ENCODE results near the gene DNPH1. TPM values are rescaled to one million over a fixed set of nuclear protein-coding genes. Genes with fewer than 3 reads are reported as not detected.

The DNPH1 gene
- total and polyA plus RNA-seq, 10 of the 15 experiments (the other 5 are each of a cell fraction or from before 2014, with no cell fraction given): 7.0 to 136 (median 67.7) TPM

GRCh38 chr6:43219119-43219518, 10.2 kb downstream of the DNPH1 start:
- TF ChIP-seq EP300 (IDR thresholded peaks at IDR 0.05; ENCODE audit: borderline replicate concordance in 1 of 2, control insufficient read depth in 1 of 2, low read depth in 2 of 2, low read length in 2 of 2) (no peak), ZSCAN29 (IDR thresholded peaks at IDR 0.05) (no peak), REST (IDR thresholded peaks at IDR 0.05; ENCODE audit: low read depth, low read length) (no peak), ZNF274 (IDR thresholded peaks at IDR 0.05; ENCODE audit: insufficient read depth, insufficient read length) (no peak), NFIC (IDR thresholded peaks at IDR 0.05; ENCODE audit: low read depth, low read length) (no peak), NR2C1 (IDR thresholded peaks at IDR 0.05) (no peak), CHD2 (IDR thresholded peaks at IDR 0.05; ENCODE audit: borderline replicate concordance, low read depth, low read length) (no peak), FOXK2 (IDR thresholded peaks at IDR 0.05) (no peak), SIX5 (IDR thresholded peaks at IDR 0.05; ENCODE audit: low read depth, low read length, severe bottlenecking) (no peak), SRF (IDR thresholded peaks at IDR 0.05; ENCODE audit: low read depth in 2 of 2, low read length in 2 of 2) (no peak), ZBTB11 (CRISPR knock-in tag; IDR thresholded peaks at IDR 0.05) (no peak), NR2F1 (conservative IDR thresholded peaks at IDR 0.05) (no peak)
- Histone ChIP-seq H3K79me2 (ENCODE audit: control insufficient read depth, insufficient read depth, low read length) (peaks cover 6% of the 10 kb centered on the region), H2AFZ (ENCODE audit: control insufficient read depth, low read depth, low read length) (no peak overlapping the region), H4K20me1 (ENCODE audit: control insufficient read depth, insufficient read depth) (no peaks in the 10 kb centered on the region), H3K4me1 (ENCODE audit: control insufficient read depth, insufficient read depth, low read length) (peaks cover 4% of the 10 kb centered on the region), H3K9me3 (replicated peaks; ENCODE audit: control insufficient read depth, insufficient read depth, low read length) (no peaks in the 10 kb centered on the region), H3K9ac (ENCODE audit: control insufficient read depth, insufficient read depth, low read length) (no peak overlapping the region), H3K4me3 (no peak overlapping the region), H3K36me3 (ENCODE audit: control insufficient read depth in 2 of 2, insufficient read depth in 2 of 2, low read length in 1 of 2) (peaks cover 0 to 1% of the 10 kb centered on the region in 2 experiments; a peak in 2 of 4 replicates), H3K27me3 (replicated peaks in 1 of 2; ENCODE audit: control insufficient read depth in 2 of 2, insufficient read depth in 2 of 2, low read length in 1 of 2) (no peaks in the 10 kb centered on the region), H3K4me2 (ENCODE audit: control insufficient read depth, insufficient read depth) (no peak overlapping the region), H3K27ac (ENCODE audit: control insufficient read depth, insufficient read depth) (no peak overlapping the region)
- DNase-seq (ENCODE audit: low read depth, low spot score) (no peak), FAIRE-seq (no peak), ATAC-seq (peak; percentile 21; the same call in 2 of the 3 replicates)
- RAD21 ChIA-PET (ENCODE audit: unreplicated experiment): no interaction called here
- CTCF ChIA-PET: interaction anchor here (0.6 to 2.7 kb wide), 3 partner anchors 10 to 1388 kb away, joined by 3 to 8 read pairs (median 3); partner anchors contain the start of gene DNPH1
- SMC1A ChIA-PET (ENCODE audit: uncharacterized antibody, unreplicated experiment): no interaction called here
- 75% methylated on average over 3 of the region's 3 CpGs for WGBS (ENCODE audit: insufficient coverage, insufficient replicate concordance, low lambda C conversion rate, missing lambda C conversion rate)
- intact Hi-C loops (cut with micrococcal nuclease; ENCODE audit: unreplicated experiment): no loop called here
- BruUV-seq (replicated peaks): no TSS peak
- POLR2A ChIA-PET: interaction anchor here (0.5 to 0.6 kb wide), 2 partner anchors 224 to 266 kb away, joined by 3 read pairs; no protein-coding TSS in a partner anchor
- in situ Hi-C loops (cut with MboI): no loop called here
